Measurements from ENCODE around the gene SLC9B1.

Gene SLC9B1

GRCh38 chr4:102862747-102863146 lies 156.8 kb downstream of the SLC9B1 start:
- Histone ChIP-seq H4K5ac (ENCODE audit: low read length) (no peak overlapping the region), H3K27ac (ENCODE audit: low read depth, low read length) (no peak overlapping the region), H2AK5ac (ENCODE audit: low read length) (no peak overlapping the region), H3K18ac (ENCODE audit: low read length) (no peak overlapping the region), H3K4me1 (ENCODE audit: control insufficient read depth, low read depth, low read length) (no peaks in the 10 kb centered on the region), H3K36me3 (ENCODE audit: control insufficient read depth, insufficient read depth, low read length) (no peaks in the 10 kb centered on the region), H3K9ac (ENCODE audit: low read length) (no peak overlapping the region), H3K23ac (ENCODE audit: low read length) (no peak overlapping the region), H3K79me1 (ENCODE audit: low read length) (no peaks in the 10 kb centered on the region), H3K27me3 (ENCODE audit: insufficient read depth, low read length, poor library complexity) (no peaks in the 10 kb centered on the region), H2BK15ac (replicated peaks; ENCODE audit: low read depth) (no peak overlapping the region), H2BK120ac (ENCODE audit: low read depth, low read length) (no peak overlapping the region), H2BK5ac (ENCODE audit: low read length) (no peak overlapping the region), H3K4me3 (ENCODE audit: low read length) (no peak overlapping the region), H4K8ac (ENCODE audit: low read depth, low read length) (no peak overlapping the region), H3K79me2 (ENCODE audit: control insufficient read depth, insufficient read depth, low read length) (no peaks in the 10 kb centered on the region), H3K56ac (ENCODE audit: low read length) (no peak overlapping the region), H3K4ac (ENCODE audit: low read depth, low read length) (no peak overlapping the region), H3K4me2 (ENCODE audit: low read length) (no peak overlapping the region)
- no CpG with 5 or more reads among the region's 1 CpG for WGBS (ENCODE audit: extremely low coverage, insufficient coverage, low lambda C conversion rate)
- no peak for DNase-seq

GRCh38 chr4:102862016-102862415 lies 157.5 kb downstream of the SLC9B1 start:
- H4K8ac ChIP-seq (ENCODE audit: low read depth, low read length): no peak overlapping the region
- H3K79me2 ChIP-seq (ENCODE audit: control insufficient read depth, insufficient read depth, low read length): no peaks in the 10 kb centered on the region
- H2BK5ac ChIP-seq (ENCODE audit: low read length): no peak overlapping the region
- H3K9ac ChIP-seq (ENCODE audit: low read length): no peak overlapping the region
- H2AK5ac ChIP-seq (ENCODE audit: low read length): no peak overlapping the region
- H2BK15ac ChIP-seq (replicated peaks; ENCODE audit: low read depth): no peak overlapping the region
- H3K79me1 ChIP-seq (ENCODE audit: low read length): no peaks in the 10 kb centered on the region
- no peak overlapping the region for H3K4me3 ChIP-seq (ENCODE audit: low read length)
- no CpG with 5 or more reads among the region's 1 CpG for WGBS (ENCODE audit: extremely low coverage, insufficient coverage, low lambda C conversion rate)
- H3K27me3 ChIP-seq (ENCODE audit: insufficient read depth, low read length, poor library complexity): no peaks in the 10 kb centered on the region
- no peak overlapping the region for H3K23ac ChIP-seq (ENCODE audit: low read length)
- no peak overlapping the region for H3K4ac ChIP-seq (ENCODE audit: low read depth, low read length)
- no peak overlapping the region for H3K56ac ChIP-seq (ENCODE audit: low read length)
- no peak overlapping the region for H3K4me2 ChIP-seq (ENCODE audit: low read length)
- H3K36me3 ChIP-seq (ENCODE audit: control insufficient read depth, insufficient read depth, low read length): no peaks in the 10 kb centered on the region
- no peak for DNase-seq
- H2BK120ac ChIP-seq (ENCODE audit: low read depth, low read length): no peak overlapping the region
- no peak overlapping the region for H4K5ac ChIP-seq (ENCODE audit: low read length)
- no peak overlapping the region for H3K18ac ChIP-seq (ENCODE audit: low read length)
- H3K27ac ChIP-seq (ENCODE audit: low read depth, low read length): no peak overlapping the region
- H3K4me1 ChIP-seq (ENCODE audit: control insufficient read depth, low read depth, low read length): no peaks in the 10 kb centered on the region

GRCh38 chr4:102860611-102861324 lies 158.7 kb downstream of the SLC9B1 start:
- Histone ChIP-seq H3K79me2 (ENCODE audit: control insufficient read depth, insufficient read depth, low read length) (no peaks in the 10 kb centered on the region), H3K9ac (ENCODE audit: low read length) (no peak overlapping the region), H3K79me1 (ENCODE audit: low read length) (no peaks in the 10 kb centered on the region), H3K36me3 (ENCODE audit: control insufficient read depth, insufficient read depth, low read length) (no peaks in the 10 kb centered on the region), H3K4me2 (ENCODE audit: low read length) (no peak overlapping the region), H4K8ac (ENCODE audit: low read depth, low read length) (no peak overlapping the region), H2BK15ac (replicated peaks; ENCODE audit: low read depth) (no peak overlapping the region), H2BK5ac (ENCODE audit: low read length) (no peak overlapping the region), H3K27me3 (ENCODE audit: insufficient read depth, low read length, poor library complexity) (no peaks in the 10 kb centered on the region), H3K18ac (ENCODE audit: low read length) (no peak overlapping the region), H3K4ac (ENCODE audit: low read depth, low read length) (no peak overlapping the region), H3K4me1 (ENCODE audit: control insufficient read depth, low read depth, low read length) (no peaks in the 10 kb centered on the region), H2AK5ac (ENCODE audit: low read length) (no peak overlapping the region), H2BK120ac (ENCODE audit: low read depth, low read length) (no peak overlapping the region), H3K27ac (ENCODE audit: low read depth, low read length) (no peak overlapping the region), H3K4me3 (ENCODE audit: low read length) (no peak overlapping the region), H4K5ac (ENCODE audit: low read length) (no peak overlapping the region), H3K56ac (ENCODE audit: low read length) (no peak overlapping the region), H3K23ac (ENCODE audit: low read length) (no peak overlapping the region)
- no peak for DNase-seq
- no CpG with 5 or more reads among the region's 2 CpGs for WGBS (ENCODE audit: extremely low coverage, insufficient coverage, low lambda C conversion rate)

GRCh38 chr4:102858828-102859464 lies 160.6 kb downstream of the SLC9B1 start:
- Histone ChIP-seq H2AK5ac (ENCODE audit: low read length) (no peak overlapping the region), H3K4me3 (ENCODE audit: low read length) (no peak overlapping the region), H3K4me2 (ENCODE audit: low read length) (no peak overlapping the region), H4K5ac (ENCODE audit: low read length) (no peak overlapping the region), H3K4ac (ENCODE audit: low read depth, low read length) (no peak overlapping the region), H3K79me2 (ENCODE audit: control insufficient read depth, insufficient read depth, low read length) (no peaks in the 10 kb centered on the region), H3K4me1 (ENCODE audit: control insufficient read depth, low read depth, low read length) (no peaks in the 10 kb centered on the region), H3K36me3 (ENCODE audit: control insufficient read depth, insufficient read depth, low read length) (no peaks in the 10 kb centered on the region), H3K79me1 (ENCODE audit: low read length) (no peaks in the 10 kb centered on the region), H2BK15ac (replicated peaks; ENCODE audit: low read depth) (no peak overlapping the region), H3K9ac (ENCODE audit: low read length) (no peak overlapping the region), H2BK120ac (ENCODE audit: low read depth, low read length) (no peak overlapping the region), H3K23ac (ENCODE audit: low read length) (no peak overlapping the region), H3K27me3 (ENCODE audit: insufficient read depth, low read length, poor library complexity) (no peaks in the 10 kb centered on the region), H3K56ac (ENCODE audit: low read length) (no peak overlapping the region), H2BK5ac (ENCODE audit: low read length) (no peak overlapping the region), H3K18ac (ENCODE audit: low read length) (no peak overlapping the region), H3K27ac (ENCODE audit: low read depth, low read length) (no peak overlapping the region), H4K8ac (ENCODE audit: low read depth, low read length) (no peak overlapping the region)
- WGBS (ENCODE audit: extremely low coverage, insufficient coverage, low lambda C conversion rate): 100% methylated on average over 1 of the region's 2 CpGs
- DNase-seq: no peak

Measured in mesendoderm (in vitro differentiated cells).